MG63 (cell line): Measurements from ENCODE around the gene HNRNPH1. TPM values are rescaled to one million over a fixed set of nuclear protein-coding genes. Genes with fewer than 3 reads are reported as not detected.
"Not testable (repeated sequence)": the region's sequence is repeated elsewhere in the genome, so short reads cannot be mapped to it uniquely, and the experiment has no call there.

Experiments used
- DNase-seq: peaks from one replicate; pipeline ENCODE4 v3.0.0-alpha.2; 2020
- H3K27me3 ChIP-seq: fragments of 250-450 bp; sonication (Bioruptor Pico); 2 replicates; pipeline ENCODE4 v1.5.1; 2020; ENCODE audit warnings: mild to moderate bottlenecking, moderate library complexity
- H3K36me3 ChIP-seq: fragments of 250-450 bp; sonication (Bioruptor Pico); 2 replicates; pipeline ENCODE4 v1.5.1; 2020; ENCODE audit warnings: mild to moderate bottlenecking, moderate library complexity
- H3K4me3 ChIP-seq: fragments of 250-450 bp; sonication (Bioruptor Pico); 2 replicates; pipeline ENCODE4 v1.5.1; 2020; ENCODE audit warnings: mild to moderate bottlenecking, moderate library complexity
- H3K9me3 ChIP-seq: fragments of 250-450 bp; sonication (Bioruptor Pico); 2 replicates; pipeline ENCODE4 v1.5.1; 2020; ENCODE audit warnings: mild to moderate bottlenecking, moderate library complexity
- total RNA-seq: library from RNA; depleted of rRNA; stranded (reverse); fragments of >200 nt; shearing (Covaris generic); gene quantifications from 2 replicates; pipeline ENCODE4 v1.2.3, GENCODE V29; 2014; ENCODE audit warnings: low replicate concordance

The HNRNPH1 gene
- total RNA-seq, 1 experiment from 2014 or later = 45.4 TPM

GRCh38 chr5:179633501-179634369 is 10.3 kb upstream of the HNRNPH1 start:
- peak overlapping the region; percentile 51 for H3K4me3 ChIP-seq
- H3K27me3 ChIP-seq, DNase-seq, H3K36me3 ChIP-seq, H3K9me3 ChIP-seq: not testable (repeated sequence)

- no peak for DNase-seq
- no peaks in the 10 kb centered on the region for H3K9me3 ChIP-seq
- peak overlapping the region; percentile 81 for H3K4me3 ChIP-seq
- H3K36me3 ChIP-seq = peaks cover 34% of the 10 kb centered on the region
- H3K27me3 ChIP-seq = no peaks in the 10 kb centered on the region
Measured at GRCh38 chr5:179624841-179625271, 1.4 kb upstream of the HNRNPH1 start.

GRCh38 chr5:179623906-179624741 is 653 bp upstream of the HNRNPH1 start:
- Histone ChIP-seq H3K4me3 (peak overlapping the region; percentile 81), H3K36me3 (peaks cover 41% of the 10 kb centered on the region), H3K9me3 (no peaks in the 10 kb centered on the region), H3K27me3 (no peaks in the 10 kb centered on the region)
- peak; percentile 93 for DNase-seq

GRCh38 chr5:179621551-179622214 is 1.8 kb downstream of the HNRNPH1 start:
- Histone ChIP-seq H3K4me3 (peak overlapping the region; percentile 81), H3K9me3 (no peaks in the 10 kb centered on the region), H3K36me3 (peaks cover 66% of the 10 kb centered on the region), H3K27me3 (no peaks in the 10 kb centered on the region)
- no peak for DNase-seq

GRCh38 chr5:179620703-179621350 is 2.6 kb downstream of the HNRNPH1 start:
- peak overlapping the region; percentile 81 for H3K4me3 ChIP-seq
- H3K27me3 ChIP-seq = no peaks in the 10 kb centered on the region
- H3K9me3 ChIP-seq = no peaks in the 10 kb centered on the region
- H3K36me3 ChIP-seq = peaks cover 74% of the 10 kb centered on the region
- no peak for DNase-seq

- DNase-seq = no peak
- peaks cover 79% of the 10 kb centered on the region for H3K36me3 ChIP-seq
- no peaks in the 10 kb centered on the region for H3K9me3 ChIP-seq
- H3K27me3 ChIP-seq = no peaks in the 10 kb centered on the region
- peak overlapping the region; percentile 81 for H3K4me3 ChIP-seq
Measured at GRCh38 chr5:179620293-179620692, 3.2 kb downstream of the HNRNPH1 start.

GRCh38 chr5:179619776-179620175 is 3.7 kb downstream of the HNRNPH1 start:
- Histone ChIP-seq H3K4me3 (peak overlapping the region; percentile 81), H3K9me3 (no peaks in the 10 kb centered on the region), H3K27me3 (no peaks in the 10 kb centered on the region), H3K36me3 (peaks cover 85% of the 10 kb centered on the region)
- no peak for DNase-seq

GRCh38 chr5:179618923-179619554 is 4.4 kb downstream of the HNRNPH1 start:
- Histone ChIP-seq H3K9me3 (no peaks in the 10 kb centered on the region), H3K36me3 (peaks cover 92% of the 10 kb centered on the region), H3K4me3 (peak overlapping the region; percentile 81), H3K27me3 (no peaks in the 10 kb centered on the region)
- DNase-seq = no peak

GRCh38 chr5:179617930-179618329 is 5.5 kb downstream of the HNRNPH1 start:
- H3K36me3 ChIP-seq = peaks cover 98% of the 10 kb centered on the region
- H3K27me3 ChIP-seq = no peaks in the 10 kb centered on the region
- no peaks in the 10 kb centered on the region for H3K9me3 ChIP-seq
- no peak for DNase-seq
- no peak overlapping the region; the same call in 1 of the 2 replicates for H3K4me3 ChIP-seq

GRCh38 chr5:179616002-179616594 is 7.4 kb downstream of the HNRNPH1 start:
- no peak for DNase-seq
- Histone ChIP-seq H3K9me3 (no peaks in the 10 kb centered on the region), H3K27me3 (no peaks in the 10 kb centered on the region), H3K4me3 (no peak overlapping the region), H3K36me3 (peaks cover 96% of the 10 kb centered on the region)

GRCh38 chr5:179615203-179615602 is 8.3 kb downstream of the HNRNPH1 start:
- H3K4me3 ChIP-seq = no peak overlapping the region
- H3K27me3 ChIP-seq = no peaks in the 10 kb centered on the region
- DNase-seq = no peak
- peaks cover 96% of the 10 kb centered on the region for H3K36me3 ChIP-seq
- H3K9me3 ChIP-seq = no peaks in the 10 kb centered on the region

GRCh38 chr5:179614745-179615144 is 8.7 kb downstream of the HNRNPH1 start:
- no peak for DNase-seq
- peaks cover 96% of the 10 kb centered on the region for H3K36me3 ChIP-seq
- no peaks in the 10 kb centered on the region for H3K27me3 ChIP-seq
- H3K4me3 ChIP-seq = no peak overlapping the region
- no peaks in the 10 kb centered on the region for H3K9me3 ChIP-seq

- H3K9me3 ChIP-seq = no peaks in the 10 kb centered on the region
- no peak overlapping the region for H3K4me3 ChIP-seq
- DNase-seq = no peak
- no peaks in the 10 kb centered on the region for H3K27me3 ChIP-seq
- peaks cover 92% of the 10 kb centered on the region for H3K36me3 ChIP-seq
Measured at GRCh38 chr5:179613460-179614071, 9.9 kb downstream of the HNRNPH1 start.

- DNase-seq = no peak
- Histone ChIP-seq H3K36me3 (peaks cover 92% of the 10 kb centered on the region), H3K27me3 (no peaks in the 10 kb centered on the region), H3K4me3 (no peak overlapping the region), H3K9me3 (no peaks in the 10 kb centered on the region)
Measured at GRCh38 chr5:179612577-179613459, 10.7 kb downstream of the HNRNPH1 start.

GRCh38 chr5:179610903-179611265 is 12.6 kb downstream of the HNRNPH1 start:
- Histone ChIP-seq H3K36me3 (peaks cover 90% of the 10 kb centered on the region), H3K4me3 (no peak overlapping the region)
- DNase-seq = no peak

More at GRCh38 chr5:179610903-179611265, 12.6 kb downstream of the HNRNPH1 start:
- Histone ChIP-seq H3K9me3 (no peaks in the 10 kb centered on the region), H3K27me3 (no peaks in the 10 kb centered on the region)
